OCI-LY7 (cell line): Measurements from ENCODE around the gene PRTN3.

ENCODE experiments used
- CTCF ChIP-seq: fragments of 200-600 bp; sonication (generic); conservative IDR thresholded peaks from 2 replicates; pipeline ENCODE4 v1.5.1; 2014; ENCODE audit warnings: mild to moderate bottlenecking, antibody characterized with exemption, low read length, moderate library complexity, mixed read lengths
- EZH2phosphoT487 ChIP-seq: fragments of 200-600 bp; sonication (generic); IDR thresholded peaks from 2 replicates; pipeline ENCODE4 v1.6.1; 2018; ENCODE audit warnings: low read depth, borderline replicate concordance, mild to moderate bottlenecking, mixed run types, antibody characterized with exemption, low read length, moderate library complexity, mixed read lengths

- TF ChIP-seq CTCF (no peak), EZH2phosphoT487 (no peak)
These were observed 3.2 kb downstream of the PRTN3 start for GRCh38 chr19:843836-844545.
